Activated effector memory CD4-positive, alpha-beta T cell treated with anti-CD3 and anti-CD28 coated beads, Interleukin-2, amount 50 U/mL, for 16 hours (primary cell): ENCODE measurements around the gene HOXB8.
A peak's percentile ranks its signal among the peaks of the same experiment; 100 is the strongest.

Source experiments
- DNase-seq: peaks from one replicate; pipeline ENCODE4 v3.0.0-alpha.2; 2020

The HOXB8 gene

GRCh38 chr17:48615047-48615962 lies at the start of gene HOXB8:
HOXB8 (minus strand) TSS chr17:48615292; CDS start chr17:48614704, 588 bp downstream.
- DNase-seq, result no peak

DNA sequence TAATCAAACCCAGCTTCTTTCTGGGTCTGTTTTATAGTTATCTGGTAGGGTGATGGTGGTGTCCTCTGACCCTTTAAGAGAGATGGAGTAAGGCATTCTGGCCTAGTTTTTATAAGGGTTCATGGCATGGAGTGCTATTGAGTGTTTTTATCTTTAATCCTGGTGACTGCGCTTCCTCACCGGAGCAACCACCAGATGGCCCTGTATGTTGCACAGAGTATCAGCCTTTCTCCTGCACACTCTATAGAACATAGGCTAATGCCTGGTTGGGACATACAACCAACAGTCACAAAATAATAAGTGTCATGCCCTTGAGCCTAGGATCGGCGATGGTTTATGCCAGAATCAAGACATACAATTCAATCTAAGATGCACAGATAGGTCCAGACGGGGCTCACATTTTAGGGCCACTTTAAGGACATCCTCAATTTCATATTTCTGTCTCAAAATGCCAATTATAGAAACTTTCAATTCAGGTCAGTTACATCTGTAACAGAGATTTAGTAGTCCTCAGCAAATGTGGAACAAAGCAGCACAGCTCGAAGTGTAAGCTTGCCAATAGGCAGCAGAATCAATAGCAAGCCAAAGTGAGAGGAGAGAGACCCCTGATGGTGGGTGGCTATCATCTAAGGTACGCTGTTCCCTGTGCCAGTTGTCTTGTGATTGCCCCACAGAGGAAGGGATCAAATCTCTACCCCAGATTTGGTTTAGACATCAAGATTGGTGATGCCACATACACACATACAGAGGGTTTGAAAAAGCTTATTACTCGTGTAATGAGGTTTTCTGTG lies 48.2 kb upstream of the HOXB8 start:
- DNase-seq, result no peak

GRCh38 chr17:48655913-48656312 lies 40.8 kb upstream of the HOXB8 start:
- no peak for DNase-seq

GRCh38 chr17:48649741-48650140 lies 34.6 kb upstream of the HOXB8 start:
- DNase-seq, result no peak

- DNase-seq, result no peak
Measured at GRCh38 chr17:48647963-48648245, 32.8 kb upstream of the HOXB8 start.

DNA sequence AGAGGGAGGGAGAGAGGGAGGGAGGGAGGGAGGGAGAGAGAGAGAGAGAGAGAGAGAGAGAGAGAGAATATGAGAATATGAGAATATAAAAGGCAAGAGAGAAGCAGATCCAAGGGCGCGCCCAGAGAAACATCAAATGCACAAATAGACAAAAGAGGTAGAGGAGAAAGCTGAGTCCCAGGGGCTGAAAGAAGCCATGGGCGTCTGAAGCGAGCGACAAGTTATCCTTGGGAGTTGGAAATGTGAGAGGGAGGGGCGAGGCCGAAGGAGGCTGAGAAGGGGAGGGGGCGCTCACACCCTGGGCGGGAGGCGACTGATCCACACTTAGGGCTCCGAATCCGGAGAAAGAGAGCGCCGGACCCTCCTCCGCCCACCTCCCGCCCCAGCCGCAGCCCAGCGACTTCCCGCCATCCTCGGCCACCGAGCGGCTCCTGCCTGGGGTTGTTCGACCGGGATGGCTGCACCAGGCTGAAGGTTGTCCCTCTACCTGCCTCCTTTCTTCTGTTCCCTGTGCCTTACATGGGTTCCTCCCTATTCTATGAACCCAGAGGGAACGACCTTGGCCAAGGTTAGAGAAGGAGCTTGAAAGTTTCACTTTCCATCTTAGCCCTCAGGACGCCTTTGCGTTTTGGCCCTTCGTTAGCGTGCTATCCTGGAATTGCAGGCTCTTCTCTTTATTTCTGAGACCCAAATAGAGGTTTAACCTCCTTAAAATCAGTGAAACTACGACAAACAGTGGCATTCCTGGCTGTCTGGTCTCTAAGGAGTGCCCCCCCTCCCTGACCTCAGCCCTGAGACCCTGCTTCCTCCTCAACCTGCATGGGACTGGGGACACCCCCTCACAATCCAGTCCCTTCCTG lies 32.2 kb upstream of the HOXB8 start:
- DNase-seq, result no peak

DNA sequence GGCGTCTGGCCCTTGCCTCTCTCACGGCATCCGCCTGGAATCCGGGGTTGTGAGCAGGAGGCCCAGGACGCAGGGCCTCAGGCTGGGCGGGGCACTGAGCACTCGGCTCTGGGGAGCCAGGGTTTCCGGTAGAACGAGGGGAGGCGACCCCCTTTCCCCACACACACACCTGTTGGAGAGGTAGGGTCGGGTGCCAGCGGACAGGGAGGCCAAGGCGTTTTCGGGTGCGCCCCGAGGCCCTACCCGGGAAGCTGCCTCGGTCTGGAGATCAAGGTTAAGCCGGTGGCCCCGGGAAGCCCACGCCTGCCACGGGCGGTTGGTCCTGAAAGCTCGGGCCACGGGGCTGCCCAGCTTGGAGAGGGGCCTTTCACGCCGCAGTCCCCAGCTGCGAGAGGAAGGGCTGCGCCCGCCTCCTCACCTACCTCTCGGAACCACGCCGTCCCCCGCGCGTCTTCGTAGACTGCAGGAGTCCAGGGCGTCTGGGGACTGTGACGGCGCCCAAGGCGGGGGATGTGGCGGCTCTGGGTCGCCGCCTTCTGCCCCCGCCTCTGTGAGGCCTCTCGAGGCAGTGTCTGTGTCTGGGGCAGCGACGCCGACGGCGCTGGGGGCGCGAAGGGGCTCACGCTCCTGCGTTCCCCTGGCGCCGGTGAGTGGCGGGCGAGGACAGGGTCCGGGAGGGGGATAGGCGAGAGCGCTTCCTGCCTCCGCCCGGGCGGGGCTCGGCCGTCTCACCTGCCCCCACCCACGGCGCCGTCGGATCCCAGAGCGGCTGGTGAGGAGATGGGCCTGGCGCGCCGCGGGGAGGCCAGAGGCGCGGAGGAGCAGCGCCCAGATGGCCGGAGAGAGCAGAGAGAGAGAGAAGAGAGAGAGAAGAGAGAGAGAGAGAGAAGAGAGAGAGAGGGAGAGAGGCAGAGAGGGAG lies 31.4 kb upstream of the HOXB8 start:
- peak; percentile 73 for DNase-seq

- no peak for DNase-seq
Measured at GRCh38 chr17:48645639-48646182, 30.6 kb upstream of the HOXB8 start.

- no peak for DNase-seq
Measured at GRCh38 chr17:48644910-48645557, 29.9 kb upstream of the HOXB8 start.

GRCh38 chr17:48644159-48644558 lies 29.1 kb upstream of the HOXB8 start:
- no peak for DNase-seq

DNA sequence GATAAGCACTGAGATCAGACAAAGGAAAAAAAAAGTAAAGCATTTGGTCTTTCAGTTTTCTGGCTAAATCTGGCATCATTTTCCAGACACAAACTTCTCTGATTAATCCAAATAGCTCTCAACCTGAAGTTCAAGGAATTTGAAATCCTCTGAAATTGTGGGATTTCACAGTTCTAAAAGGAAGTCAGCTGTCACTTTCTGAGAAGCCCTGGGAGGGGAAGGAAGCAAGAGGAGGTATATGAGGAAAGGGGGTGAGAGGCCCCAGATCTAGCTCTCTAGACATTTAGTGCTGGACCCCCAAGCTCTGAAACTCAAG lies 28.6 kb upstream of the HOXB8 start:
- no peak for DNase-seq

DNA sequence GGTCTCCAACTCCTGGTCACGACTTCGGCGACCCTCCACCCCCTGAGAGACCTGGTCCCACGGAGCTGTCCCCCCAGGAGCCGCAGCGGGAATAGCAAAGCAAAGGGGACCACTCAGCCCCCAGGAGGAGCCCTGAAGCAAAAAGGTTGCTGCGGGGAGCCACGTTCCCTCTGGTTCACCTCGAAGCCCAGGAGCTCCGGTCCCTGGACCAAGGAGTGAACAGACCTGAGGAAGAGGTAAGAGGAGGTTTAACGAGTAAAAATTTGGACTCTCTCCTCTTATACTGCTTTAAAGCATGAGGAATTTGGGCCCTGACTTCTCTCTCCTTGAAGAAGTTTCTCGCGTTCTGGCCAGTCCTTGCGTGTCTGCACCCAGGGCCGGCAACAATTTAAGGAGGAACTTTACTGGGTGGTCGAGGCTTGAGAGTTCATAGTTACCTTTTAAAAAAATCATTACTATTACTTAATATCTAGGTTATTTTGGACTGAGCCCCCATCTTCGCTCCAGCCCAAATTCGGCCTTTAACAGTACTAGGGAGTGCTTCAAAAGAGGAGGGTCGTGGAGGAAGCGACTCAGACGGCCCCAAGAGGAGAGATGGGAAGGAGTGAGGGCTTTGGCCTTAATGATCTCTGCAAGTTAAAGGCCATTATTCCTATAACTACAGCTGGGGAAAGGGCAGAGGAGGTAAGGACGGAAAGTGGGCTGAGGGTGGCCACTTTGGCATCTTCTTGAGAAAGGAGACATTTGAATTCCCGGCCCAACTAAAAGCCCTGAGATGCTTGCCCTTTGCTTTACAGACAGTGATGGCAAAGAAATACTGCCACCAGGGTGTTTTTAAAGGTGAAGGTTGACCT lies 28.0 kb upstream of the HOXB8 start:
- no peak for DNase-seq

DNA sequence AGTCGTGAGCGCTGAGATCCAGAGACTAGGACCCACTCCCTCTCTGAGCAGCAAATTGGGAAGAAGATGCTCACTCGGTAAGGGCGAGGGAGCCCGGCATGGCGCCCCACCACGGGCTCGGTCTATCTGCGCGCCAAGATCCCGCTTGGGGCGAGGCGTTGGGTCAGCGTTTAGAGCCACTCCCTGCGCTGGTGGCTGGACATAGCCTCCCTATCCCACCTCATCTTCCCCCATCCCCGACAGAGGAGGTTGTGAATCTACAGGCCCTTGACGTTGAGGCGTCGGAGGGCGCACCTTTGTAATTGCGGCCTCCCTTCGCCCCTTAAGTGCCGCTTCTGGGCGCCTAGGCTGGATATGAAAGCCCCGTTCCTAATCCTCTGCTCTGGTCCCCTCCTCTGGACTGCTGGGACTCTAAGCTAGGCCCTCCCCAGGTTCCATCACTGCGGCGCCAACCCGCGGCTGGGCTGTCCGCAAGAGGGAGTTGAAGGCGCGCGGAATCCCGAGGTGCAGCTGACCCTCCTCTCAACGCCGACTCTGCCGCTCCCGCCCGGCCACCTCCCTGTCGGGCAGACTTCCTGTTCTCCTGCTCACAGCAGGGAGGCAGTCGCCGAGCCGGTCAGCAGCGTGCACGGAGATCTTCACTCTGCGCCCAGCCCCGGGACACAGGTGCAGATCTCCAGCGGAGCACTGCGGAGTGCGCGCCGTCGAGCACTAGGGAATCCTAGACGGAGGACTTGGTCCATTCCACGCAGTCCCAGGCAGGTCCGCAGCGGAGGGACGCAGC lies 27.2 kb upstream of the HOXB8 start:
- no peak for DNase-seq

DNA sequence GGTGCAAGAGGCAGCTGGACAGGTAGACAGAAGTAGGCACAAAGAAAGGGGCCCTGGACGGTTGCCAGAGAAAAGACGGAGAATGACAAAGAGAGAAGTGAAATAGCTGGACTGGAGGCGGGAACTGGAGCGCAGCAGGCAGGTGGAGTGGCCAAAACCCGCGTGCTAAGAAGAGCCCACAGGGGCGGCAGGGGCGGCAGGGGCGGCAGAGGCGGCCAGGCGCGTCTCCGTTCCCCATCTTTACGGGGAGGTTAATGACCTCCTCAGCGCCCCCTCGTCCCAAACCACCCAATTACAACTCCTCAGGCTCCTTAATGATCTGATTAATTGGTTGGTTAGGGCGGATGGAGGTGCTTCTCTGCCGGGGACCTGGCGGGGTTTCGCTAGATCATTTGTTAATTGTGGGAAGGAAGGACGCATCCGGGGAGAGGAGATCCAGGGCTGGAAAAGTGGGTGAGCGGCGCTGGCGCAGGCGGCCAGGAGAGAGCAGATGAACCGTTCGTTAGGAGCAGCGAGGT lies 26.5 kb upstream of the HOXB8 start:
- no peak for DNase-seq

DNA sequence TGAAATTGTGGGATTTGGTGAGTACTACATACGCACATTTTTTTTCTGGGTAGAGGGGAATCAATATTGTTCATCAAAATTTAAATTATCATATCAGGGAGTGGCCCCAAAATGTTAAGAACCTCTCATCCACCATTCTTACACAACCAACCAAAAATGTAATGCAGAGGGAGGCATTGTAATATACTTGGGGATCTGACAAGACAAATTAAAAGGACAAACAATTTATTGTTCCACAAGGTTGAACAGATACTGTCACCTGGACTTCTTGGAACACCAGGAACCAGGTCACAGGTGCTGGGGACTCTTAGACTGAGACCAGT lies 25.7 kb upstream of the HOXB8 start:
- DNase-seq, result no peak

DNA sequence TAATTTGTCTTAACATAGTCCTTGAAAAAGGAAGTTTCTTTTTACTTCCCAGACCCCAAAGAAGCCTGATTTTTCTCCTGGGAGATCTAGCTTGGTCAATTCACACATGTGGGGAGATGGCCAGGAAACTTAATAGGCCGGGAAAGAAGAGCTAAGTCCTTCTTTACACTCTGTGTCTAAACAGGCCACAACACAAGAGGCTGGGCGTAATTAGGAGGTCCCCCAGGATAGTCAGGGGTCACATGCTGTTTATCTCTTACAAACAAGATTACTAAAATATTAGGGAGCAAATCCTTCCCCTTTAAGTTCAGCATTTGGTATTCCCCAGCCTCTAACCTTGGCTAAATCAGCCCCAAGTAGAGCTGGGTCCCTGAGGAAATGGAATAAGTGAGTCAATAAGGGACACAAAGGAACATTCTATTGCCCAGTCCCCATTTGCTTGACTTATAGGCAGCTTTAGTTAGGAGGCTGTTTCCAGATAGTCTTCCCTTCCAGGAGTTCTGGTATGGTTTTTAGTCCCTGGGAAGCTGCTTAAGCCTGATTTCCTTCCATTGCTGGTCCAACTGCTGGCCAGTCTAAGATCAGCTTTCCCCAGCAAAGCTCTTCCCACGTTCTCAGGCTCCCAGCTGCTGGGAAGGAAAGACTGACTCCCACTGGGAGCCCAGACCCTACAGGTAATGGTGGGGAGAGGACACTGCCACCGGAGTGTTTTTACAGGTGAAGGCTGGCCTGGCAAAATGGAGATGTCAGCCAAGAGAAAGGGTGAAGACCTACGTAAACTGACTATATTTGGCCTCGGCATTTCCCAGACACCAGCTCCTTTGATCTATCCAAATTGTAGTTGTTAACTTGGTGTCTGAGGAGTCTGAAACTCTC lies 25.1 kb upstream of the HOXB8 start:
- DNase-seq, result no peak

GRCh38 chr17:48639136-48639535 lies 24.0 kb upstream of the HOXB8 start:
- no peak for DNase-seq
